Adrenal gland (tissue), 5 donors: Measurements from ENCODE around the gene EGLN1.

ENCODE experiments used
- POLR2A ChIP-seq, 2 donors: fragments of 450-650 bp; IDR thresholded peaks; one replicate each; pipeline ENCODE4 v1.6.1; 2017; ENCODE audit warnings: antibody characterized with exemption in 2 of 2, mild to moderate bottlenecking in 2 of 2, moderate library complexity in 1 of 2
- TF ChIP-seq, protein P1 (sequence below), 6 experiments: fragments of 450-650 bp in 4 of 6; fragments of 200-600 bp in 2 of 6; sonication (generic) in 1 of 6; IDR thresholded peaks; 1 replicate in 5 of 6; 2 replicates in 1 of 6; pipeline versions ENCODE4 v1.5.1 to v1.8.0; 2016 to 2021; ENCODE audit warnings: antibody characterized with exemption in 6 of 6, mild to moderate bottlenecking in 2 of 6, moderate library complexity in 1 of 6
- donor health status: DM: no; HTN: no; CAD: no.

DNA sequence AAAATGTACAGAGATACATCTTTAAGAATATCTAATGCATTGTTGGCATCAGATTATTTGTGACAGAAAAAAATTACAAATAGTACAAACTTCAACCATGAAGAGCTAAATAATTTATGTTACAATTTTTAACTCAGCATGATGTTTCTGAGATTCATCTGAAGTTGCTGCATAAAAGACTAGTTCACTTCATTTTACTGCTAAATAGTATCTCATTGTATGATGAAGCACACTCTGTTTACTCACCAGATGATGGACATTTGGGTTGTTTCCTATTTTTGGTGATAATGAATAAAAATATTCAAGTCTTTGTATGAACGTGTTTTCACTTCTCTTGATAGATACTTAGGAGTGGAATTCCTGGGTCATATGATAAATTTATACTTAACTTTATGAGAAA, 20.6 kb downstream of the EGLN1 start:
- TF ChIP-seq, protein P1, sequence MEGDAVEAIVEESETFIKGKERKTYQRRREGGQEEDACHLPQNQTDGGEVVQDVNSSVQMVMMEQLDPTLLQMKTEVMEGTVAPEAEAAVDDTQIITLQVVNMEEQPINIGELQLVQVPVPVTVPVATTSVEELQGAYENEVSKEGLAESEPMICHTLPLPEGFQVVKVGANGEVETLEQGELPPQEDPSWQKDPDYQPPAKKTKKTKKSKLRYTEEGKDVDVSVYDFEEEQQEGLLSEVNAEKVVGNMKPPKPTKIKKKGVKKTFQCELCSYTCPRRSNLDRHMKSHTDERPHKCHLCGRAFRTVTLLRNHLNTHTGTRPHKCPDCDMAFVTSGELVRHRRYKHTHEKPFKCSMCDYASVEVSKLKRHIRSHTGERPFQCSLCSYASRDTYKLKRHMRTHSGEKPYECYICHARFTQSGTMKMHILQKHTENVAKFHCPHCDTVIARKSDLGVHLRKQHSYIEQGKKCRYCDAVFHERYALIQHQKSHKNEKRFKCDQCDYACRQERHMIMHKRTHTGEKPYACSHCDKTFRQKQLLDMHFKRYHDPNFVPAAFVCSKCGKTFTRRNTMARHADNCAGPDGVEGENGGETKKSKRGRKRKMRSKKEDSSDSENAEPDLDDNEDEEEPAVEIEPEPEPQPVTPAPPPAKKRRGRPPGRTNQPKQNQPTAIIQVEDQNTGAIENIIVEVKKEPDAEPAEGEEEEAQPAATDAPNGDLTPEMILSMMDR (IDR thresholded peaks at IDR 0.05), result no peak
- no peak for TF ChIP-seq POLR2A (IDR thresholded peaks at IDR 0.05)
